Kidney glomerular epithelial cell (primary cell): ENCODE results near the gene TNK1.

ENCODE experiments used
- DNase-seq: peaks from one replicate; lab custom pipeline; 2025; lab: John Stamatoyannopoulos, UW

The TNK1 gene

GRCh38 chr17:7392696-7393612, 12.1 kb downstream of the TNK1 start:
- DNase-seq, result no peak

GRCh38 chr17:7393613-7394451, 12.9 kb downstream of the TNK1 start:
- DNase-seq, result no peak

- peak; percentile 58 for DNase-seq
These were observed 13.7 kb downstream of the TNK1 start, which contains the start of gene PLSCR3 for GRCh38 chr17:7394452-7395191. Gene PLSCR3 (minus strand): TSS chr17:7394525. CDS start chr17:7394110, 415 bp downstream.

- no peak for DNase-seq
These were observed 15.3 kb downstream of the TNK1 start for GRCh38 chr17:7396147-7396546.

GRCh38 chr17:7398612-7399011, 17.7 kb downstream of the TNK1 start:
- DNase-seq, result no peak

GRCh38 chr17:7403043-7403726, 22.3 kb downstream of the TNK1 start:
- DNase-seq, result no peak

GRCh38 chr17:7403727-7403976, 22.8 kb downstream of the TNK1 start:
- peak; percentile 72 for DNase-seq

GRCh38 chr17:7403977-7404736, 23.3 kb downstream of the TNK1 start, which contains the start of gene TMEM256:
Gene TMEM256 (minus strand): TSS chr17:7404097. CDS start chr17:7404084, 13 bp downstream.
- peak; percentile 99 for DNase-seq

- DNase-seq, result no peak
These were observed 24.0 kb downstream of the TNK1 start for GRCh38 chr17:7404737-7405349.

GRCh38 chr17:7405350-7406234, 24.7 kb downstream of the TNK1 start:
- DNase-seq, result no peak

- no peak for DNase-seq
These were observed 25.4 kb downstream of the TNK1 start for GRCh38 chr17:7406235-7406825.

- DNase-seq, result no peak
These were observed 26.2 kb downstream of the TNK1 start for GRCh38 chr17:7407082-7407481.

- no peak for DNase-seq
These were observed 26.8 kb downstream of the TNK1 start, which contains the start of gene NLGN2 for GRCh38 chr17:7407485-7408251. Gene NLGN2 (plus strand): TSS chr17:7407845. CDS start chr17:7408256, 411 bp downstream.

- no peak for DNase-seq
These were observed 27.4 kb downstream of the TNK1 start for GRCh38 chr17:7408252-7408727.

GRCh38 chr17:7408863-7409262, 28.0 kb downstream of the TNK1 start:
- DNase-seq, result no peak

GRCh38 chr17:7409716-7410115, 28.8 kb downstream of the TNK1 start:
- DNase-seq, result no peak

- no peak for DNase-seq
These were observed 29.9 kb downstream of the TNK1 start for GRCh38 chr17:7410634-7411426.
